Liver (tissue), 9 donors: ENCODE measurements around the gene GGN. TPM values are rescaled to one million over a fixed set of nuclear protein-coding genes. Genes with fewer than 3 reads are reported as not detected.

Experiments
- DNase-seq: peaks from one replicate; pipeline ENCODE4 v3.0.0-alpha.2; 2017; ENCODE audit warnings: low spot score
- H3K27ac ChIP-seq, 2 donors: one replicate each; pipeline ENCODE4 v1.7.0; 2013; ENCODE audit warnings: inconsistent platforms in 2 of 2, low read length in 2 of 2, control low read depth in 1 of 2, low read depth in 1 of 2, mild to moderate bottlenecking in 1 of 2
- H3K27me3 ChIP-seq, 4 donors: one replicate each; pipeline versions ENCODE4 v1.6.1 to v1.7.0; 2013; ENCODE audit warnings: low read length in 3 of 4, inconsistent platforms in 1 of 4, mild to moderate bottlenecking in 1 of 4, moderate library complexity in 1 of 4; ENCODE audit not compliant: control insufficient read depth in 4 of 4, insufficient read depth in 4 of 4
- H3K36me3 ChIP-seq, 4 donors: one replicate each; pipeline versions ENCODE4 v1.6.1 to v1.7.0; 2013; ENCODE audit warnings: low read length in 3 of 4, mild to moderate bottlenecking in 3 of 4, low read depth in 1 of 4, moderate library complexity in 1 of 4; ENCODE audit not compliant: control insufficient read depth in 4 of 4, insufficient read depth in 3 of 4
- H3K4me1 ChIP-seq, 4 donors: one replicate each; pipeline versions ENCODE4 v1.6.1 to v1.7.0; 2013; ENCODE audit warnings: low read length in 3 of 4, mild to moderate bottlenecking in 3 of 4, moderate library complexity in 1 of 4; ENCODE audit not compliant: control insufficient read depth in 4 of 4, insufficient read depth in 4 of 4
- H3K4me3 ChIP-seq, 3 donors: one replicate each; pipeline versions ENCODE4 v1.6.1 to v1.7.0; 2013; ENCODE audit warnings: low read length in 3 of 3, control low read depth in 1 of 3, low read depth in 1 of 3, mild to moderate bottlenecking in 1 of 3
- H3K9ac ChIP-seq, 2 donors: one replicate each; pipeline ENCODE4 v1.7.0; 2013; ENCODE audit warnings: low read length in 2 of 2, mild to moderate bottlenecking in 2 of 2, moderate library complexity in 2 of 2, control low read depth in 1 of 2, low read depth in 1 of 2
- H3K9me3 ChIP-seq, 4 donors: one replicate each; pipeline versions ENCODE4 v1.6.1 to v1.7.0; 2013; ENCODE audit warnings: low read length in 3 of 4; ENCODE audit not compliant: control insufficient read depth in 4 of 4
- ATF3 ChIP-seq: IDR thresholded peaks from 2 replicates; pipeline ENCODE4 v1.6.1; 2016; ENCODE audit warnings: antibody characterized with exemption
- EGR1 ChIP-seq, 2 donors: IDR thresholded peaks; 2 replicates each; pipeline ENCODE4 v1.6.1; 2016 to 2018; ENCODE audit warnings: antibody characterized with exemption in 2 of 2, low read depth in 2 of 2
- FOXA1 ChIP-seq: IDR thresholded peaks from 2 replicates; pipeline ENCODE4 v1.6.1; 2016; ENCODE audit warnings: antibody characterized with exemption
- FOXA2 ChIP-seq: IDR thresholded peaks from 2 replicates; pipeline ENCODE4 v1.6.1; 2016; ENCODE audit warnings: antibody characterized with exemption
- GABPA ChIP-seq, 2 donors: IDR thresholded peaks in 1 of 2; conservative IDR thresholded peaks in 1 of 2; 2 replicates each; pipeline ENCODE4 v1.6.1; 2016; ENCODE audit warnings: antibody characterized with exemption in 2 of 2, mild to moderate bottlenecking in 1 of 2, moderate library complexity in 1 of 2
- HNF4G ChIP-seq: IDR thresholded peaks from 2 replicates; pipeline ENCODE4 v1.6.1; 2016; ENCODE audit warnings: antibody characterized with exemption
- JUND ChIP-seq, 2 donors: IDR thresholded peaks; 2 replicates each; pipeline ENCODE4 v1.6.1; 2016; ENCODE audit warnings: antibody characterized with exemption in 2 of 2
- MAX ChIP-seq: IDR thresholded peaks from 2 replicates; pipeline ENCODE4 v1.6.1; 2016; ENCODE audit warnings: antibody characterized with exemption
- NR2F2 ChIP-seq: IDR thresholded peaks from 2 replicates; pipeline ENCODE4 v1.6.1; 2016; ENCODE audit warnings: antibody characterized with exemption
- RAD21 ChIP-seq, 2 donors: IDR thresholded peaks; 2 replicates each; pipeline ENCODE4 v1.6.1; 2016; ENCODE audit warnings: antibody characterized with exemption in 2 of 2, mild to moderate bottlenecking in 2 of 2
- RXRA ChIP-seq, 2 donors: IDR thresholded peaks; 2 replicates each; pipeline ENCODE4 v1.6.1; 2017 to 2018; ENCODE audit warnings: antibody characterized with exemption in 2 of 2, mild to moderate bottlenecking in 1 of 2
- SP1 ChIP-seq: IDR thresholded peaks from 2 replicates; pipeline ENCODE4 v1.6.1; 2018; ENCODE audit warnings: antibody characterized with exemption, mild to moderate bottlenecking
- TAF1 ChIP-seq: conservative IDR thresholded peaks from 2 replicates; pipeline ENCODE4 v1.6.1; 2016; ENCODE audit warnings: antibody characterized with exemption, mild to moderate bottlenecking
- YY1 ChIP-seq: IDR thresholded peaks from 2 replicates; pipeline ENCODE4 v1.6.1; 2016; ENCODE audit warnings: antibody characterized with exemption, mild to moderate bottlenecking
- WGBS: extraction: QIAGEN DNeasy Blood & Tissue Kit; methylation state at CpG from one replicate; pipeline ENCODE4 v1.1.7; 2013; 5-methylcytosine and 5-hydroxymethylcytosine counted together
- polyA plus RNA-seq, 2 donors: library from polyadenylated mRNA; stranded (reverse) in 1 of 2; unstranded in 1 of 2; fragments of 200-250 nt in 1 of 2; fragments of >200 nt in 1 of 2; fragmentation: Nextera tagmentation in 1 of 2; extraction: Ambion mirVana in 1 of 2; gene quantifications; one replicate each; pipeline versions ENCODE4 v1.2.1 to v1.2.3, GENCODE V29; 2013 to 2015
- total RNA-seq, 2 donors: library from RNA; depleted of rRNA; stranded (reverse); fragments of >200 nt; gene quantifications; one replicate each; pipeline ENCODE4 v1.2.3, GENCODE V29; 2014
- TF ChIP-seq, protein P1 (sequence below): fragments of 150-350 bp; IDR thresholded peaks from 2 replicates; pipeline ENCODE4 v1.5.1; 2017; ENCODE audit warnings: improper control_type of control experiment, low read depth, low read length; ENCODE audit not compliant: missing input control
- TF ChIP-seq, protein P2 (sequence below): IDR thresholded peaks from 2 replicates; pipeline ENCODE4 v1.6.1; 2016; ENCODE audit warnings: antibody characterized with exemption
- donor health status: healthy.
- donor health status: healthy.
- donor health status: healthy.
- donor health status: healthy.
- donor health status: healthy.

Gene GGN
- total and polyA plus RNA-seq, 4 donors, result not detected

- TF ChIP-seq RAD21 (IDR thresholded peaks at IDR 0.05) (no peak), ATF3 (no peak), JUND (IDR thresholded peaks at IDR 0.05) (no peak)
- TF ChIP-seq, protein P1, sequence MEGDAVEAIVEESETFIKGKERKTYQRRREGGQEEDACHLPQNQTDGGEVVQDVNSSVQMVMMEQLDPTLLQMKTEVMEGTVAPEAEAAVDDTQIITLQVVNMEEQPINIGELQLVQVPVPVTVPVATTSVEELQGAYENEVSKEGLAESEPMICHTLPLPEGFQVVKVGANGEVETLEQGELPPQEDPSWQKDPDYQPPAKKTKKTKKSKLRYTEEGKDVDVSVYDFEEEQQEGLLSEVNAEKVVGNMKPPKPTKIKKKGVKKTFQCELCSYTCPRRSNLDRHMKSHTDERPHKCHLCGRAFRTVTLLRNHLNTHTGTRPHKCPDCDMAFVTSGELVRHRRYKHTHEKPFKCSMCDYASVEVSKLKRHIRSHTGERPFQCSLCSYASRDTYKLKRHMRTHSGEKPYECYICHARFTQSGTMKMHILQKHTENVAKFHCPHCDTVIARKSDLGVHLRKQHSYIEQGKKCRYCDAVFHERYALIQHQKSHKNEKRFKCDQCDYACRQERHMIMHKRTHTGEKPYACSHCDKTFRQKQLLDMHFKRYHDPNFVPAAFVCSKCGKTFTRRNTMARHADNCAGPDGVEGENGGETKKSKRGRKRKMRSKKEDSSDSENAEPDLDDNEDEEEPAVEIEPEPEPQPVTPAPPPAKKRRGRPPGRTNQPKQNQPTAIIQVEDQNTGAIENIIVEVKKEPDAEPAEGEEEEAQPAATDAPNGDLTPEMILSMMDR, result no peak
- H3K9ac ChIP-seq, result no peak overlapping the region
- H3K27ac ChIP-seq, result no peak overlapping the region
- peaks cover 0 to 8% (median 0%) of the 10 kb centered on the region in 4 donors for H3K4me1 ChIP-seq
- H3K4me3 ChIP-seq, result no peak overlapping the region
- H3K9me3 ChIP-seq, result no peaks in the 10 kb centered on the region
- H3K27me3 ChIP-seq, result peaks cover 0 to 6% (median 3%) of the 10 kb centered on the region in 4 donors
- H3K36me3 ChIP-seq, result no peaks in the 10 kb centered on the region
- 86% methylated on average over 9 of the region's 9 CpGs for WGBS
- DNase-seq, result no peak
Measured at GRCh38 chr19:38360351-38360750, 27.5 kb downstream of the GGN start.

DNA sequence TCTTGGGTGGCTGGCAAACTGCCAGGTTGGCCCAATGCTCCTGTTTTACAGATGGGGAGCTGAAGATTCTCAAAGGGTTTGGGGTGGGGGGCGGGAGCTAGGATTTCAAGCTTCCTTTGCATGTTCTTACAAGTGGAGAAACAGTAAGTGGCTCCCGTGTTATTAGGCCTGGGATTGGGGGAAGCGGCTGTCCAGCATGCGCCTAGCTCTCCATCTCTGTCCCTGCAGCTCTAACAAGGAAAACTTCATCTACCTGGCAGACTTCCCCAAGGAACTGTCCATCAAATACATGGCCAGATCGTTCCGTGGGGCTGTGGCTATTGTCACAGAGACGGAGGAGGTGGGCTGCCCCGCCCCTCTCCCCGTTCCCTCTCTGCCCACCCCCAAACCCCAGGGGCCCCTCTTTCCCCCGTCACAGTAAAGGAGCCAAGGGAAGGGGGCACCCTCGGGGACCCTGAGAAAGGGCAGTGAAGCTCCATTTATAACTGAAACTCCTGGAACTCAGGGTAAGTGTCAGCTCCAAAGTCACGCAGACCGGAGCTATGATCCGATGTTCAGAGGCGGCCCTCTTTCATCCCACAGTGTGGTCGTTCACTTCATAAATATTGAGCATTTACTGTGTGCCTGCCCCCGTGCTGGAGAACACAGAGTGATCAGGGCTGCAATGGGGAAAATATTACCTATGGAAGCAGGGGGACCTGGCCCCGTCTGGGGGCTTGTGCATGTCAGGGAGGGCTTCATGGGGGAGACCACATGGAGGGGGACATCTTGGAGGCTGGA, 28.4 kb downstream of the GGN start:
- TF ChIP-seq SP1, result no peak
- TF ChIP-seq GABPA (IDR thresholded peaks at IDR 0.05 in 1 of 2, conservative IDR thresholded peaks at IDR 0.05 in 1 of 2), result no peak
- TF ChIP-seq EGR1 (IDR thresholded peaks at IDR 0.05; ENCODE audit: low read depth in 2 of 2), result no peak
- no peak for TF ChIP-seq TAF1
- TF ChIP-seq FOXA1, result no peak
- no peak for TF ChIP-seq MAX
- no peak for TF ChIP-seq NR2F2
- no peak for TF ChIP-seq JUND (IDR thresholded peaks at IDR 0.05)
- no peak for TF ChIP-seq HNF4G
- TF ChIP-seq RXRA (IDR thresholded peaks at IDR 0.05), result no peak
- TF ChIP-seq RAD21 (IDR thresholded peaks at IDR 0.05), result no peak
- peaks cover 0 to 6% (median 3%) of the 10 kb centered on the region in 4 donors for H3K27me3 ChIP-seq
- H3K36me3 ChIP-seq, result no peaks in the 10 kb centered on the region
- peaks cover 0 to 8% (median 0%) of the 10 kb centered on the region in 4 donors for H3K4me1 ChIP-seq
- no peak for DNase-seq
- H3K27ac ChIP-seq, result no peak overlapping the region
- no peak overlapping the region for H3K4me3 ChIP-seq
- H3K9ac ChIP-seq, result no peak overlapping the region
- no peaks in the 10 kb centered on the region for H3K9me3 ChIP-seq
- 57% methylated on average over 18 of the region's 18 CpGs for WGBS

DNA sequence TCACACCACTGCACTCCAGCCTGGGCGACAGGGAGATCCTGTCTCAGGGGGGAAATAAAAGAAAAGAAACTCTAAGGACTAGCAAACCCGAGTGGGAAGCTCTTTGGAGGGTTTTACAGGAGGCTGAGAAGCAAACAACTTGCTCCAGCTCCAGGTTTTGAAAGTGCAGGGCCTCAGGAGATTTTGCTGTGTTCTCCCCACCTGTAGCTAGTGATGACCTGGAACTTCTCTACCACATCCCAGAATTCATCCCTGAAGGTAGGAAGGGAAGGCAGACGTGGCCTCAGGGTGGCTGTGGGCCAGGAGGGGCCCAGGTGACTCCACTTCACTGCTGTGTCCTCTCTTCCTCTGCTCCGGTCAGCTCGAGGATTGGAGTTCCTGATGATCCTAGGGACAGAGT, 29.8 kb downstream of the GGN start:
- H3K27me3 ChIP-seq, result peaks cover 0 to 9% (median 3%) of the 10 kb centered on the region in 4 donors
- TF ChIP-seq MAX (no peak), ATF3 (no peak), GABPA (IDR thresholded peaks at IDR 0.05 in 1 of 2, conservative IDR thresholded peaks at IDR 0.05 in 1 of 2) (no peak), RXRA (IDR thresholded peaks at IDR 0.05) (no peak), SP1 (no peak), NR2F2 (no peak), RAD21 (IDR thresholded peaks at IDR 0.05) (no peak), JUND (IDR thresholded peaks at IDR 0.05) (no peak), FOXA2 (no peak), TAF1 (no peak), HNF4G (no peak), EGR1 (IDR thresholded peaks at IDR 0.05; ENCODE audit: low read depth in 2 of 2) (no peak), YY1 (no peak)
- TF ChIP-seq, protein P2, sequence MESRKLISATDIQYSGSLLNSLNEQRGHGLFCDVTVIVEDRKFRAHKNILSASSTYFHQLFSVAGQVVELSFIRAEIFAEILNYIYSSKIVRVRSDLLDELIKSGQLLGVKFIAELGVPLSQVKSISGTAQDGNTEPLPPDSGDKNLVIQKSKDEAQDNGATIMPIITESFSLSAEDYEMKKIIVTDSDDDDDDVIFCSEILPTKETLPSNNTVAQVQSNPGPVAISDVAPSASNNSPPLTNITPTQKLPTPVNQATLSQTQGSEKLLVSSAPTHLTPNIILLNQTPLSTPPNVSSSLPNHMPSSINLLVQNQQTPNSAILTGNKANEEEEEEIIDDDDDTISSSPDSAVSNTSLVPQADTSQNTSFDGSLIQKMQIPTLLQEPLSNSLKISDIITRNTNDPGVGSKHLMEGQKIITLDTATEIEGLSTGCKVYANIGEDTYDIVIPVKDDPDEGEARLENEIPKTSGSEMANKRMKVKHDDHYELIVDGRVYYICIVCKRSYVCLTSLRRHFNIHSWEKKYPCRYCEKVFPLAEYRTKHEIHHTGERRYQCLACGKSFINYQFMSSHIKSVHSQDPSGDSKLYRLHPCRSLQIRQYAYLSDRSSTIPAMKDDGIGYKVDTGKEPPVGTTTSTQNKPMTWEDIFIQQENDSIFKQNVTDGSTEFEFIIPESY, result no peak
- no peak for DNase-seq
- H3K4me1 ChIP-seq, result peaks cover 0 to 8% (median 0%) of the 10 kb centered on the region in 4 donors
- 45% methylated on average over 5 of the region's 5 CpGs for WGBS
- H3K4me3 ChIP-seq, result no peak overlapping the region
- H3K9me3 ChIP-seq, result no peaks in the 10 kb centered on the region
- no peaks in the 10 kb centered on the region for H3K36me3 ChIP-seq
- H3K27ac ChIP-seq, result no peak overlapping the region
- no peak overlapping the region for H3K9ac ChIP-seq
